Suppressor macrophage treated with lipopolysaccharide for 4 hours (primary cell): ENCODE data around the gene TTLL11.

Experiments used
- DNase-seq: peaks from one replicate; pipeline ENCODE4 v3.0.0-alpha.2; 2020

Gene TTLL11

GRCh38 chr9:121840838-121841760, 252.0 kb downstream of the TTLL11 start:
- DNase-seq = no peak

GRCh38 chr9:121839726-121840500, 253.2 kb downstream of the TTLL11 start:
- DNase-seq = no peak

GRCh38 chr9:121838746-121839669, 254.1 kb downstream of the TTLL11 start:
- DNase-seq = no peak

- DNase-seq = no peak
Observed at GRCh38 chr9:121837113-121837961, 255.8 kb downstream of the TTLL11 start.

- DNase-seq = no peak
Observed at GRCh38 chr9:121836366-121836885, 256.7 kb downstream of the TTLL11 start.

GRCh38 chr9:121835587-121836365, 257.3 kb downstream of the TTLL11 start:
- DNase-seq = no peak

- no peak for DNase-seq
Observed at GRCh38 chr9:121833061-121833460, 260.0 kb downstream of the TTLL11 start.

GRCh38 chr9:121831869-121832268, 261.2 kb downstream of the TTLL11 start:
- DNase-seq = no peak

- DNase-seq = no peak
Observed at GRCh38 chr9:121830441-121831140, 262.5 kb downstream of the TTLL11 start.

GRCh38 chr9:121827251-121827967, 265.7 kb downstream of the TTLL11 start:
- no peak for DNase-seq

- DNase-seq = no peak
Observed at GRCh38 chr9:121826711-121827110, 266.4 kb downstream of the TTLL11 start.

- no peak for DNase-seq
Observed at GRCh38 chr9:121825031-121825691, 267.9 kb downstream of the TTLL11 start.

GRCh38 chr9:121824651-121825030, 268.5 kb downstream of the TTLL11 start:
- no peak for DNase-seq

GRCh38 chr9:121823451-121824169, 269.5 kb downstream of the TTLL11 start:
- DNase-seq = no peak

- no peak for DNase-seq
Observed at GRCh38 chr9:121822093-121823085, 270.7 kb downstream of the TTLL11 start.

- DNase-seq = no peak
Observed at GRCh38 chr9:121821326-121821725, 271.8 kb downstream of the TTLL11 start.
